Measurements from ENCODE around the gene ALDH1A1.

ALDH1A1 gene

DNA sequence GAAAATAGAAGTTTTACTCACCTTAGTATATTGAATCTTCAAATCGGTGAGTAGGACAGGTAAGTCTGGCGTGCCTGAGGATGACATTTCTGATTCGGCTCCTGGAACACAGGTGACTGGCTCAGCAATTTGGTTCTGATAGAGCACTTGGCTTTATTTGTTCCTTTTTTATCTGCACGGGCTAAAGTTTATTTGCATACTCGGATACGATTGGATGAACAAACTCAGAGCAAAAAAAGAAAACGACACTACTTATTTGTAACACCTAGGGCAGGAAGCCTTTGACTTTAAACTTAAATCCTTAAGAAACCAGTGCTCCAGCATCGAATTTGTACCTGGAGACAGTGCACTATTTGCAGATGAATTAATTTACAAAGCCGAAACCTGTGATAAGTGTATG lies at the start of gene ALDH1A1:
TSS of gene ALDH1A1 (minus strand) at position 140 of the 400 bp plus-strand sequence. CDS start at position 87, 53 bp downstream.
- no peak for DNase-seq

DNA sequence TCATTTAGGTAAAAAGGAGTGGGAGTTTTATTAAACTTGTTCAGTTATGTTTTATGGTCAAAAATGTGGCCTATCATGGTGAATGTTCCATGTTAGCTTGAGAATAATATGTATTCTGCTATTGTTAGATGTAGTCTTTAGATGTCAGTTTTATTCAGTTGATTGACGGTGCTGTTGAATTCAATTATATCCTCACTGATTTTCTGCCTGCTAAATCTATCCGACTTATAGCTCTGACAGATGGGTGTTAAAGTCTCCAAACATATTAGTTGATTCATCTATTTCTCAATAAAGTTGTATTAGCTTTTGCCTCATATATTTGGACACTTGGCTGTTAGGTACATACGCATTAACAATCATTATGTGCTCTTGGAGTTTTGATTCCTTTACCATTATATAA lies 49.0 kb upstream of the ALDH1A1 start:
- DNase-seq, result no peak

DNA sequence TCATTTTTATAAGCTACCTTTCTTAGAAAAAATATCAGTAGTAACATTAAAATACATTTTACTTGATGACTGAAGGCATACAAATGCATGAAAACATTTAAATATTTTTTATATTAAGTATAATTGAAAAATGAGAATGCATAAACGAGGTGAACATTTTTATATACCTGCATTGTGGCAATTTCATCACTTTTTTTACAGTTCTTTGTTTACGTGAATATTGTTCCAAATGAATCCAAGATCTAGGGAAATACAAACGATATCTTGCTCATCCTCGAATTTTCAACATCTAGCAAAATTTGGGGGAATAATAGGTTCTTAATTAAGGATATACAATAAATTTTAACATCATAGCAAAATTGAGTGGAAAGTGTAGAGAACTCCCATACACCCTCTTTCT lies 45.5 kb upstream of the ALDH1A1 start:
- no peak for DNase-seq

DNA sequence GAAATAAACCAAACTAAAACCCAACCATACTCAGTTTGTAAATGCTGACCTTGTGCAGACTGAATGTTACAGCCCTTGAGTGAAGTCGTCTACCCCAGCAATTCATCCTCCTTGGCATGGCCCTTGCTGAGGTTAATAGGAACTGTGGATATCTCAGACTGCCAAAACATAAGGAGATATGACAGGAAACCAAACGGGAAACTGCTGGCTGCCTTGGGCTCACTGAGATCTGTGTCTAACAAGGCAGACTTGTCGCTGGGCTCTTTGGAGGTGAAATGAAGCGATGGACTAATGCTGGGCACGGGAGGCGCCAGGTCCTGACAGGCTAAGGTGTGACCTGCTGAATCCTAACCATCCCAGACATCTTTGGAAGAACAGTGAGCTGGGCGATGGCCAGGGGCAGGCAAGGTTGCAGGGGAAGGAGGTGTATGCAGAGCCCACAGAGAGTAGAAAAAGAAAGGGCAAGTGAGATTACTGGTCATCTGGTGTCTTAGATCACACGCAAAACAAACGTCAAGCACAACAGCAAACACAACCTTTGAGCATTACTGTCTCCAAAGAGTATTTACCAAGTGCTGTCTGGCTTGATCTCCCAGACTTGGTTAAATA lies 44.6 kb upstream of the ALDH1A1 start:
- no peak for DNase-seq

DNA sequence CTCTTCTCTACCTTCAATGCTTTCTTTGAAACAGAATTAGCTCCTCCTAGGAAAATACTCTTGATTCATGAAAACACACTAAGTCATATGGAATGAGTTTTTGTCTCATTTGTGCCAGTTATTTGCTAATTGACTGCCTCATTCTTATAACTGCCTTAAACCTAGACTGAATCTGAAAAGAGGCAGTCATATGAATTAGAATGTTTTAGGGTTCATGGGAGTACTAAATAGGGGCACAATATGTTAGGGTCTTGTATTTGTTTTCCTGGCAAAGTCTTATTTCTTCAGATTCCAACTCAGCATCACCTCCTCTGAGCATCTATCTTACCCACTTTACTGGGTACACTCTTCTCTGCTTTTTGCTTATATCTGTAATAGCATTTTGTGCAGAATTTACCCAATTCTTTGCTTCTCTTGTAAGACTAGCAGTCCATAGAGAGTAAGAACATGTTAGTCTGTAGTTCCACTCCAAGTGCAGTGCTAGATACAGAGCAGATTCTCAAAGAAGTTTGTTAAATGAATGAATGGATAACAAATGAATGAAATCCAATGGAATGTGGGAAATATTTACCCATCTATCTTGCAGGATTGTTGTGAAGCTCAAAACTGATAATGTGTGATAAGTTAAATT lies 43.9 kb upstream of the ALDH1A1 start:
- DNase-seq, result no peak

DNA sequence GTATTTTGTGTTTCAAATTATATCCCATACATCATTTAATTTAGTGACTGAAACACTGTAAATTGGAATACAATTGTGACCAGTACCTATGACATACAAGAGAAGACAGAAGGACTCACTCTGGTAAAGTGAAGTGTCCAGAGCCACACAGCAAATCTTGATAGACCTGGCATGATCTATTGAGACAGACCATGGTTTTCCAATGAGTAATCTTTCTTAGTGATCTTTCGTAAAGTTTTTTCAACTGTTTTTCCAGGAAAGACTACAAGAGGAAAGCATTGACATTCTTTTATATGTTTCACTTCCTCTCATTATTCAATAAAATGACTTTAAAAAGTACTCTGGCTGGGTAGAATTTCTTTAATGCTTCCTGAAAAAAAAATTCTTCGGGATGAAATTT lies 43.3 kb upstream of the ALDH1A1 start:
- no peak for DNase-seq

DNA sequence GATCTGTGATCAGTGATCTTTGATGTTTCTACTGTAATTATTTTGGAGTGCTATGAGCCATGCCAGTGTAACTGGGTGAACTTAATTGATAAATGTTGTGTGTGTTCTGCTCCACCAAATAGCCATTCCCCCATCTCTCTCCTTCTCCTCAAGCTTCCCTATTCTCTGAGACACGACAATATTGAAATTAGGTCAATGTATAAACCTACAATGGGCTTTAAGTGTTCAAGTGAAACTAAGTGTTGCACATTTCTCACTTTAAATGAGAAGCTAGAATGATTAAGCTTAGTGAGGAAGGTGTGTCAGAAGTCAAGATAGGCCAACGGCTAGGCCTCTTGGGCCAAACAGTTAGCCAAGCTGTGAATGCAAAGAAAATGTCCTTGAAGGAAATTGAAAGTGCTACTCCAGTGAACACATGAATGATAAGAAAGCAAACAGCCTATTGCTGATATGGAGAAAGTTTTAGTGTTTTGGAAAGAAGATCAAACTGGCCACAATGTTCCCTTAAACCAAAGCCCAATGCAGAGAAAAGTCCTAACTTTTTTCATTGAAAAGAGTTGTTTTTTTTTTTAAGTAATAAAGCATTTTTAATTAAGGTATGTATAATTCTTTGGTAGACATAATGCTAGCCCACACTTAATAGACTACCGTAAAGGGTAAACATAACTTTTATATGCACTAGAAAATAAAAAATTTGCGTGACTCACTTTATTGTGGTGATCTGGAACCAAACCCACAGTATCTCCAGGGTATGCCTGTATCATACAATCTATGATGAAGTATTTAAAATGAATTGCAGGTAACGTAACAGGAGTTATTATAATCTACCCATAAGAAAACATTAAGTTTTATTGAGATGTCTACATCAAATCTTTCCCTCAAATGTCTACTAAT lies 42.5 kb upstream of the ALDH1A1 start:
- DNase-seq, result no peak

DNA sequence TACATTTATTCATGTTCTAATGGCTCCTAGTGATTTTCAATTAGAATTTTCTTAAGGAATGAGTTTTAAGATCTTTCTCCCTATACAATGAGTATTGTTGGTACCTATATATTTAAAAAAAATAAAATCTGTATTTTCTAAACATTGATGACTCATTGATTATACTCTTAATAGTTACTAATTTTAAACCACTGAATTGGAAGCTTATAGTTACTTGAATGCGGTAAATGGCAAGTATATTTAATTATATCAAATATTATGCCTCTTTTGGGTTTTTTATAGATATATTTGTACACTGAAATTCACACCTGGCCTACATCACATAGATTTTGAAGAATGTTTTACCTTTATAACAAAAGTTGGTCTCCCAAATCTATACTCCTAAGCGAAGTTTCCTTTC lies 38.9 kb upstream of the ALDH1A1 start:
- DNase-seq, result no peak

DNA sequence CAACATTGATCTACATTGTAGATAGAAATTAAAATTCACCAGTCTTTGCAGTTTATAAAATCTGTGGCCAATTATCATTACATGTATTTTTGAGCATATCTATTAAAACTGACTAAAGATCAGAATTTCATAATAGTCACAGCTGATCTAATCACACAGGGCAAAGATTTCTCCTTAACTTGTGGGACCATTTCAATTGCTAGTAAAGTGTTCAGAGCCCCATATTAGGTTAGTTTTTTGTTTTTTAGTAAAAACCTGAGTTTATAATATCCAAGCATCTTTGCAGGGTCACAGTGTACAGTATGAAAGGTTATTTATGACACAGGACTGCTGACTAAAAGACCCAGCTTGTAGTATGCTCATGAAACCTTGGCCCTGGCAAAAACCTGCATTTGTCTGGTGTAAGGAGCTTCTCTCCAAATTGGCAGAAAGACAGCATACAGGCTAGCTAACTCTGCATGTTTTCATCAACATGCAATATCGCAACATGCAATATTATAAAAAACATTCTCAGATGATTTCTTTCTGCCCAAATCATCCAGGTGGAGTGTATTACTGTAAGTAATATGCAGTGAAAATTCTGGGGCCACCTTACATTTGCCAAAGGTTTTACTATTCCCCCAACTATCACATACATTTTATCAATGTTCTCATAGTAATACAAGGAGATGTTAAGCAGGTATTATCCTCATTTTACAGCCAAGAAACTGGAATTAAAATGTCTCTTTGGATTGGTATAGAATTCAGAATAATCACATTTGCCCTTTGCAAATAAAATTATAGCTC lies 37.7 kb upstream of the ALDH1A1 start:
- no peak for DNase-seq

DNA sequence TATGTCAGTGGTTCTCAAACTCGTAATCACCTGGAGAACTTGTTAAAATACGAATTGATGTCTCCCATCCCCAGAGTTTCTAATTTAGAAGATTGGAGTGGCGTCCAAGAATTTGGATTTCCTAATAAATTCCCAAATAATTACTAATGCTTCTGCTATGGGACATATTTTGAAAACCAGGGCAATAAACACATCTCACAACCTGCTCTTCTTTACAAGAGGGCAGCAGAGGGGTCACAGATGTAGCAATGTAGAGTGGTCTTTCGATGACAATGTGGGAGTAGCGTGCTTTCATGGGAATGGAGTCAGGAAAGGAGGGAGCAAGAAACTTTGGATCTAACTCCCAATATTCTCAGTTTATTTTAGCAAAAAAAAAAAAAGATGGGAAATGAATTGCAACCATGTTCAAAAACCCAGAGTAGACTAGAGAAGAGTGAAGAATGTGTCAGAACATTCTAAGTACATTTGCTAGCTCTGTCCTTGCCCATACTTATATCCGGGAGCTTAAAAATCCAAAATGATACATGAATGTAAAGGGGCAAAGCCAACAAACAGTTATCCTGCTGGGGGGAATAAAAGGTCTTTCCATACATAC lies 33.8 kb upstream of the ALDH1A1 start:
- no peak for DNase-seq

DNA sequence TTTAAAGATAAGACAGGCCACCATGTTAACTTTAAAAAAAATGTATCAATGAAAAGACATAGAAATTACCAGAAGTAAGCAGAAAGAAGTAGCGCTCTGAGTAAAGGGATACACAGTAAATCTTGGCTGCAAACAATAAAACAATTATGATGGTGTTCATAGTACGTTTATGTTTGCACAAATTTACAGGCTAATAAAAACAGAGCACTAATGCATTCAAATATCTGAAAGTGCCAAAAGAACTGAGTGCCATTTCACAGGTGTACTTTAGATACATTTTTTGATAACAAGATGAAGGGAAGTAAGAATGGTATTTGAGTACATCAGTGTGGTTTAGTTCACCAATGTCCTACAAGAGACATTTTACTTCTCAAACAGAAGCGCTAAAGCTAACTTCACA lies 32.9 kb upstream of the ALDH1A1 start:
- no peak for DNase-seq

DNA sequence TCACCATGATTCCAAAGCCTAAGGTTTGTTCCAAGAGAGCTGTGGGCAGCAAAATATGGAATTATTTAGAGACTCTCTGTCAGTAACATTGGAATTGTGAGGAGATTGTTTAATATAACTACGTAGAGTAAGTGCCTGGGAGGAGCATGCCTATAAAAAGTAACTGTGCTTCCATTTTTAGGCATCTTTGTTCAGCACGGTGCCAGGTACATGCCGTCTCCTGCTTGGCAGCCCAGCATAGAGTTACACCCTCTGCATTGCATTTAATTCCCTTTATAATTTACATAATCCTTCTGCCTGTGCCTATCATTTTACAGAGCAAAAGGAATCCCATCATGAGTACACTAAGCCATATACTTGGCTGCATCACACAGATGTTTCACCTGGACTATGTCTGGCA lies 32.1 kb upstream of the ALDH1A1 start:
- no peak for DNase-seq

DNA sequence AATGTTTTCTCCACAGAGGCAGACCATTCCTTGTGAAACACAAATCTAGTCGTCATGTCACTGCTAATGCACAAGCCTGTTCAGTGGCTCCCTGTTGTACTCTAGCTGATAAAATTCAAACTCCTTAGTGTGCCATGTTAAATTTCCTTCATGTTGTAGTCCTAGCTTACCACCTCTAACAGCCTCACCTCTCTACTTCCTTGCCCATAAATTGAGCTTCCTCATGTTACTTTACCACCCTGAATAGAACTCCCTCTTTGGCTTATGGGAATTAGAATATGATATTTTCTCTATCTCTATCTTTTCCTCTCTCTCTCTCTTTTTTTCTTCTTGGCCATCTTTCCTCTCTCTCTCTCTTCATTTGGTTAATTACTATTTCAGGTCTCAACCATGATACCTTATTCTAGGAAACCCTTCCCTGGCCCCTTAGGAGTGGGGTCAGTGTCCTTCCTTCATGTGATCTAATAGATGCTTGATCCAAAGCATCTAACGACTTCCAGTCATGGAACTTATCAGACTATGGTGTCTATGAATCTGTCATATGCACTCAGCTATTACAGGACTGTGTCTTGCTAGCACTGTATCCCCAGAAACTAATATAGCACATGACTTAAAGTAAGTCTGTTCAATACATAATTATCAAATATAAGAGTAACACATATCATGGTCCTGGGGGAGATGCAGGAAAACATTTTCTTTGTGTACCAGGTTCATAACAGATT lies 31.5 kb upstream of the ALDH1A1 start:
- DNase-seq, result no peak

DNA sequence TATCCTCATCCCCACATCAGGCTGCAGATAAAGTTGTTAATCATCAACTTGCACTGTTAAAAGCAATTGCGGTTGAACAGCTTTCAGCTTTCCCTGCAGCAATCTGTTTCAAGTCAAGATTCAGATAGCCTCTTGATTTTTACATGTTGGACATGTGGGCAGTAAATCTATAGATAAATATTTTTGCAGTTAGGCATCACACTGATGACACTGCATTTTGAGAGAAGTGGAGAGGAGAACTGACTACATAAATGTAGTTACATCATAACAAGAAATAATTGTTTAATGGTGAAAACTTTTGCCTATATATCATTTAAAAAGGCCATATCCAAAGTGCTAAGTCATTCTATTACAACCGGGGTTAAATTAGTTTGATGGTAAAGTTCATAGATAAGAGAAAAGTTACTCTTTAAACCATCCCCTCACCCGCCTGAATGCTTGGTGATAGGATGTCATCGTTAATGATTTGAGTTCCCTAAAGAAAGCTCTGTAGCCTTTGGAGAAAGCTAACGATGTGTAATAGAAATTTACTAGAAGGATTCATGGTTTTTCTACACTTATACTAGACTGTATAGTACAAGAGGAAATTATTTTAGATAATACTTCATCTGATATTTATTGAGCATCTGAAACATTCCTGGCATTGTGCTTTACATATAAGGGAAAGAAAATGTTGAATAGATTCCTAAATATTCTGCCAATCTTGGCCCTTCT lies 30.8 kb upstream of the ALDH1A1 start:
- no peak for DNase-seq

DNA sequence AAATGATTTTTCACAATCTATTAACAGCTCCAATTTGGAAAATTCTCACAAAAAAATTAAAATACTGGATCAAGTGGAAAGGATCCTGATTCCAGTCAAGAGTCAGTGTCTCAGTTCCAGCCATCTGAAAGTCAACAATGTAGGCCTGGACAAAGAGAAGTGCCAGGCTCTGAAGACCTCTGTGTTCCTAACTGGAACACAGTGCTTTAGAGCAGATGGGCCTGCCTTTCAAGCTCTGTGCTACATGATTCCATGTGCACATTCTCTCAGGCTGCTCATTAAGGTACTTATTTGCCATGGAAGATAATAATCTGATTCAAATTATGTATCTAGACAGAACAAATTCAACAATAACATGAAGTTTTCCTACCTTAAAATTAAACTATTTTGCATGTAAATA lies 30.2 kb upstream of the ALDH1A1 start:
- DNase-seq, result no peak

DNA sequence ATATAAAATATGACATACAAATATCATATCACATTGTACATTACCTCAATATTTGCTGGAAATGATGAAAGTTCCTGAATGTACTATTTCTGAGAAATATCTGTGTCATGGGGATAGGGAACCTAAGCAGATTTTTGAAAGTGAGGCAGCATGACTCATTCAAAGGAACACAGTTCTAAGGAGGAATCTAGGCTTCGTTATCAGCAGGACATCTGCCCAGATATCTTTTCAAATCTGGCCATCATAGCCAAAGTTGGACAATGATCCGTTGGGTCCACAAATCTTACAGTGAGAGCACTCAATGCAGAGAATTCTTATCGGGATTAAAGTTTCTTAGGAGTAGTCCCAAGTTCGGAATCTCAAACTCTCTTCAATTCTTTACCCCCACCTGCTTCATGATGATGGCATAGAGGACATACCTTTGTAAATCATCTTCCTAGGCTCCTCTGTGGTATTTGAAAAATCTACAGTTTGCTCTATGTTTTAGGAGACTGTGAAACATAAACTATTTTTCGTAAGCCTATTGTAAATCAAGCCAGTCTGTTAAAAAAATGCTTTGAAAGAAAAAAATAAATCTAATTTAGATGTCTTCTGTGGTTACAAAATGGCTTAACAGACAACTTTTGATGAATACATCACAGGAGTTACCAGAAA lies 29.4 kb upstream of the ALDH1A1 start:
- no peak for DNase-seq

DNA sequence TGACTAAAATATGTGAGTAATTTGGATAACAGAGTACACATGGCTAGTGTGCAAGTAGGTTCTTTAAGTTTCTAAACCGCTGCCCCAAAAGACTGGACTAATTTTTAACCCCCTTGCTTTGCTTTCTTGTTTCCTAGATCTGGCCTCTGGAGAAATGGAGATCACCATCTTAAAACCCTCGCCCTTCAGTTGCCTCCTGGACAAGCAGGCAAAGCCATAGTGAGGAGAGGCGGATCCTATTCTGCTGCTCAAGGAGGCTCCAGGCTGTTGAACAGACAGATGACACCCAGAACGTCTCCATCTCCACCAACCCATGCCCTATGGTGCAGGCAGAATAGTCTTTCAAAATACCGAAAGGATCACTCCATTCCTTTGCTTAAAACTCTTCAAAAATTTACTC lies 28.6 kb upstream of the ALDH1A1 start:
- no peak for DNase-seq

DNA sequence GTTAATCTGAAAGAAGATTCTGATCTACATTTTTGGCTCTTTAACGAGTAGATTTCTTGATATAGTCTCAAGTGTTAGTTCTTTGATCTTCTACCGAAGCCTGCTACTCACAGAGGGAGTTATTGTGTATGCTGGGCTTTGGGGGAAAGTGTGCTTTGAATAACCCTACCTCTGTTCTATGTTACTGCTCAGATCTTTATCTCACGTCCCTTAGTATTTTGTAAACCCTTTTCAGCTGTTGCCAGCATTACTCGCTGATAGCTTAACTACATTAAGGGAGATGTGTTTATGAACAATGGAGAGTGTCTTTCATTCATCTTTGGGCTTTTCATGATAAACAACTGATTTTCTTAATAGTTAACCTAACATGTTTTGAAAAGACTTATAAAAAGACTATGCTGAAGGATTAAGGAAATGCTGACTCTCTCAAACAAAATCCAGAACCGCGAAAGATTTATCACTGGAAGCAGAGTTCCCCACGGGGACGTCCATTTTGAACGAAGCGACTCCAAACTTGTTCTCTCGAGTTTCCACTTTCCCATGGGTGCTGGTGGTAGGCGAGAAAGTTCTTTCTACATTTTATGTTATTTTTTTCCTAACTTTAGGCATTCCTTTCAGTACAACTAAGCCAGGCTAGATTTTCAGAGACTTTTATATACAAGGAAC lies 27.9 kb upstream of the ALDH1A1 start:
- DNase-seq, result no peak

DNA sequence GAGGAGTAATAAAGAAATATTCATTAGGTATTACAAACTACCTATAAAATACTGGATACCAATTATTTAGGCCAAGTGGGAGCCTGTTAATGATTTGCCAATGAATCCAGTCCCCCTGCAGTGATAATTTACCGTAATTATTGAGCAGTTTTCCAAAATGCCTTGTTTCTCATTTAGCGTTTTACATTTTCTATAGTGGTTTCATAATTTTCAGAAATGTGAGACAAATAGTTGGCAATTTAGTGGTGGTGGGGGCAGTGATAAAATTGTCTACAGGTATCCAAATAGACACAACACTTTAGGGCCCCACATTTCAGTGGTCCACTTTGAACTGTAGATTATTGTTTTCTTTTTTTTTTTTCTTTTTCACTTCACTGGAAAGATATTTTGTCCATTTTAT lies 27.3 kb upstream of the ALDH1A1 start:
- DNase-seq, result no peak

DNA sequence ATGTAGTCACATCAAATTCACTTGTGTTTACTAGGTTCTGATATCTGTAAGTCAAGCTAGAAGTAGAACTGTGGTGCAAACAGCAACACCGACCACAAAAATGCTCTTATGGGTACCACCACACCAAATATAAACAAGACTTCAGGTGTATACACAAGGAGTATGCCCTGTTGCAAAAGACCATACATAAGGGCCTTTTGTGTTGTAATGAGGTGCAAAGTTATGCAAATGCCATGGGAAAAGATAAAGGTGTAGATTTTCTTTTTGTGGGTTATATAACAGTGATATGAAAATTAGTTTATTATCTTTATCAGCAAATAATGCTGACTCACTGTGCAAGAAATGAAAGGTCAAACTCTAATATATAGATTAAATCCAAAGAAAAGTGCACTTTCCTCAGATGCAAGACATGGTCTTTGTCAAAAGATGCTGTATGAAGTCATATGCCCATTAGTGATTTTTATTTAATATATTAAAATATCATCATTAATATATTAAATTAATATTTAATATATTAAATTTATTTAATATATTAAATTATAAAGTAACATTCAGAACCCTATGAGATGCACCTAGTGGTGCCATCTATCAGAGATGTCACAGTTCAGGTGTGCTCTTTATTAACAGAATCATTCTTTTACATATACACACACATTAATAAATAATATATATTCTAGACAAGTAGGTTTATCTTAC lies 26.7 kb upstream of the ALDH1A1 start:
- no peak for DNase-seq

All from activated T-cell treated with anti-CD3 and anti-CD28 coated beads for 4 hours (primary cell).